Ishikawa (cell line): ENCODE results near the gene PREX1.

Source experiments
- CREB1 ChIP-seq: IDR thresholded peaks from 2 replicates; pipeline ENCODE4 v1.6.1; 2012; ENCODE audit warnings: low read depth
- NFIC ChIP-seq: IDR thresholded peaks from 2 replicates; pipeline ENCODE4 v1.6.1; 2012
- RAD21 ChIP-seq: IDR thresholded peaks from 2 replicates; pipeline ENCODE4 v1.6.1; 2012; ENCODE audit warnings: low read depth
- TAF1 ChIP-seq: IDR thresholded peaks from 2 replicates; pipeline ENCODE4 v1.6.1; 2012; ENCODE audit warnings: low read depth, mild to moderate bottlenecking
- TF ChIP-seq, protein P1 (sequence below): IDR thresholded peaks from 2 replicates; pipeline ENCODE4 v1.6.1; 2012

DNA sequence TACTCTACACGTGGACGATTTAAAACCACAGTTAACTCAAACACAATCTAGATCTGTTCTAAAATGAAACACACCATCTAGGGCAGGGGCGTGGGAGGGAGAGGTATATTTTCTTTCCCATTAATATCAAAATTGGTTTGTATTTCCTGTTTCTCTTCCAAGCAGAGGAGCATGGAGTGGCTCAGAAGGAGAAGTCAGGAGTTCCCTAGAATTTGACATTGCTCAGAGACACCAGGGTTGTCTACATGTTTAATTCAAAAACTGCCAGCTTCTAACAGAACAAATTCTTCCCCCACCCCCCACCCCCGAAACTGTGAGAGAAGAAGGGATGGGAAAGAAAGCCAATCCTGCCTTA lies 2.3 kb downstream of the PREX1 start:
- TF ChIP-seq, protein P1, sequence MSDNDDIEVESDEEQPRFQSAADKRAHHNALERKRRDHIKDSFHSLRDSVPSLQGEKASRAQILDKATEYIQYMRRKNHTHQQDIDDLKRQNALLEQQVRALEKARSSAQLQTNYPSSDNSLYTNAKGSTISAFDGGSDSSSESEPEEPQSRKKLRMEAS = no peak
- TF ChIP-seq TAF1 = no peak
- TF ChIP-seq NFIC = no peak
- no peak for TF ChIP-seq CREB1
- TF ChIP-seq RAD21 = no peak
